SHP77 treated with DMSO at 0.1 percent for 48 hours (cell line): ENCODE data around the gene GTSE1.

Source experiments
- DNase-seq: peaks from one replicate; lab custom pipeline; 2025; lab: John Stamatoyannopoulos, UW

GTSE1 gene

GRCh38 chr22:46366801-46367706 lies 70.4 kb downstream of the GTSE1 start:
- DNase-seq = no peak

- peak; percentile 77 for DNase-seq
These were observed 71.1 kb downstream of the GTSE1 start for GRCh38 chr22:46367707-46368191.

GRCh38 chr22:46368422-46368821 lies 71.8 kb downstream of the GTSE1 start:
- no peak for DNase-seq

- DNase-seq = no peak
These were observed 72.4 kb downstream of the GTSE1 start for GRCh38 chr22:46368871-46369715.

- DNase-seq = no peak
These were observed 73.3 kb downstream of the GTSE1 start for GRCh38 chr22:46369716-46370583.

- DNase-seq = no peak
These were observed 74.1 kb downstream of the GTSE1 start for GRCh38 chr22:46370584-46371291.

- DNase-seq = no peak
These were observed 75.1 kb downstream of the GTSE1 start for GRCh38 chr22:46371623-46372226.

- DNase-seq = no peak
These were observed 76.0 kb downstream of the GTSE1 start for GRCh38 chr22:46372686-46373085.

- peak; percentile 69 for DNase-seq
These were observed 76.5 kb downstream of the GTSE1 start for GRCh38 chr22:46373159-46373558.

GRCh38 chr22:46373921-46374662 lies 77.4 kb downstream of the GTSE1 start:
- DNase-seq = peak; percentile 30

- no peak for DNase-seq
These were observed 78.2 kb downstream of the GTSE1 start for GRCh38 chr22:46374663-46375474.

- no peak for DNase-seq
These were observed 79.4 kb downstream of the GTSE1 start for GRCh38 chr22:46376111-46376510.

- DNase-seq = no peak
These were observed 80.3 kb downstream of the GTSE1 start for GRCh38 chr22:46376908-46377524.

GRCh38 chr22:46377525-46378425 lies 81.1 kb downstream of the GTSE1 start:
- DNase-seq = no peak

- no peak for DNase-seq
These were observed 81.9 kb downstream of the GTSE1 start for GRCh38 chr22:46378426-46379065.

GRCh38 chr22:46379066-46379930 lies 82.6 kb downstream of the GTSE1 start:
- no peak for DNase-seq
